Panc1 (cell line): Measurements from ENCODE around the gene NCOA6. TPM values are rescaled to one million over a fixed set of nuclear protein-coding genes. Genes with fewer than 3 reads are reported as not detected.

Experiments used
- ATAC-seq: fragments of 200-7000 bp; cut with Tn5 transposase; 2 replicates; pipeline ENCODE4 v1.9.1; 2020; ENCODE audit warnings: mild to moderate bottlenecking, moderate library complexity
- BruUV-seq: library from RNA; stranded (reverse); fragments of 400-500 nt; replicated peaks from 2 replicates; lab custom pipeline; 2021; lab: Mats Ljungman, UMichigan
- CTCF ChIA-PET: fragments of 300-600 bp; sonication (Branson Sonifier 250); formaldehyde crosslinking; loops from one replicate; lab custom pipeline; 2022; ENCODE audit warnings: antibody characterized with exemption; lab: Charles Lee
- POLR2A ChIA-PET: fragments of 300-600 bp; sonication (Branson Sonifier 250); formaldehyde crosslinking; loops from one replicate; lab custom pipeline; 2022; ENCODE audit warnings: antibody characterized with exemption; lab: Charles Lee
- DNase-seq: peaks from one replicate; pipeline ENCODE4 v3.0.0-alpha.2; 2010; ENCODE audit warnings: low read depth, low spot score
- H3K27ac ChIP-seq: 2 replicates; pipeline ENCODE4 v1.5.1; 2011; ENCODE audit warnings: mild to moderate bottlenecking, low read length, inconsistent platforms
- H3K27me3 ChIP-seq: fragments of 200-500 bp; sonication (Bioruptor generic); 2 replicates; pipeline ENCODE4 v1.6.0; 2014; ENCODE audit warnings: low read length, inconsistent platforms; ENCODE audit not compliant: control insufficient read depth, insufficient read depth
- H3K36me3 ChIP-seq: fragments of 200-500 bp; sonication (Bioruptor generic); 2 replicates; pipeline ENCODE4 v1.5.1; 2014; ENCODE audit warnings: inconsistent platforms, mild to moderate bottlenecking, low read length, moderate library complexity; ENCODE audit not compliant: control insufficient read depth, insufficient read depth
- H3K4me1 ChIP-seq: 2 replicates; pipeline ENCODE4 v1.5.1; 2011; ENCODE audit warnings: inconsistent platforms, mild to moderate bottlenecking, low read length, moderate library complexity; ENCODE audit not compliant: control insufficient read depth, insufficient read depth
- H3K4me3 ChIP-seq, 2 experiments: 2 replicates each; pipeline ENCODE4 v1.5.1; 2011 to 2012; ENCODE audit warnings: low read depth in 2 of 2, low read length in 2 of 2, mild to moderate bottlenecking in 2 of 2, inconsistent platforms in 1 of 2, moderate library complexity in 1 of 2
- H3K9me3 ChIP-seq: fragments of 200-500 bp; sonication (Bioruptor generic); 2 replicates; pipeline ENCODE4 v1.5.1; 2014; ENCODE audit warnings: low read depth, mild to moderate bottlenecking, inconsistent platforms, low read length, moderate library complexity; ENCODE audit not compliant: control insufficient read depth, insufficient read depth
- CTCF ChIP-seq: fragments of 450-650 bp; IDR thresholded peaks from 2 replicates; pipeline ENCODE4 v1.5.1; 2017; ENCODE audit warnings: mild to moderate bottlenecking
- POLR2AphosphoS5 ChIP-seq: IDR thresholded peaks from 2 replicates; pipeline ENCODE4 v1.6.1; 2012; ENCODE audit warnings: mild to moderate bottlenecking, low read depth, low read length, moderate library complexity
- REST ChIP-seq, 2 experiments: IDR thresholded peaks; 2 replicates each; pipeline ENCODE4 v1.6.1; 2011 to 2012; ENCODE audit warnings: low read depth in 2 of 2, control low read depth in 1 of 2, low read length in 1 of 2, mild to moderate bottlenecking in 1 of 2, moderate library complexity in 1 of 2; ENCODE audit not compliant: insufficient read depth in 1 of 2
- SIN3A ChIP-seq: IDR thresholded peaks from 2 replicates; pipeline ENCODE4 v1.6.1; 2012; ENCODE audit warnings: low read depth, mild to moderate bottlenecking, low read length, moderate library complexity, borderline replicate concordance; ENCODE audit not compliant: insufficient read depth
- TCF7L2 ChIP-seq: IDR thresholded peaks from 2 replicates; pipeline ENCODE4 v1.6.1; 2011; ENCODE audit warnings: mild to moderate bottlenecking, low read depth, low read length, inconsistent platforms
- in situ Hi-C: cut with HindIII; loops from 2 replicates; pipeline ENCODE4 v1.10.0; 2016; ENCODE audit warnings: low sequenced_read_pairs, low pct_unique_long_range_greater_than_20kb
- intact Hi-C: fragments of 100-400 bp; cut with micrococcal nuclease; formaldehyde crosslinking; loops from one replicate; pipeline ENCODE4 v1.10.0; 2022; ENCODE audit not compliant: unreplicated experiment
- total RNA-seq: library from RNA; stranded (reverse); gene quantifications from one replicate; pipeline ENCODE4 v1.2.1, GENCODE V29; 2021; ENCODE audit not compliant: unreplicated experiment

NCOA6 gene
- total RNA-seq, 1 experiment from 2014 or later: 28.9 TPM

GRCh38 chr20:34709044-34709830 is 116.2 kb downstream of the NCOA6 start:
- no peaks in the 10 kb centered on the region for H3K27me3 ChIP-seq
- BruUV-seq: no TSS peak
- ATAC-seq (peak; percentile 86), DNase-seq (no peak)
- CTCF ChIA-PET: interaction anchor here (0.7 kb wide), 2 partner anchors 110 to 959 kb away, joined by 3 read pairs; no protein-coding TSS in a partner anchor
- peaks cover 2% of the 10 kb centered on the region; the same call in 1 of the 2 replicates for H3K36me3 ChIP-seq
- H3K27ac ChIP-seq: peak overlapping the region; percentile 90
- peaks cover 13% of the 10 kb centered on the region for H3K4me1 ChIP-seq
- POLR2A ChIA-PET: interaction anchor here (0.7 kb wide), 3 partner anchors 13 to 154 kb away, joined by 3 to 4 read pairs (median 3); partner anchors contain the start of gene PIGU
- peak overlapping the region; percentile 77 to 79 for H3K4me3 ChIP-seq
- TF ChIP-seq SIN3A (0 out of 2 replicates have a peak, but pooled peaks have one; percentile 46), REST (IDR thresholded peaks at IDR 0.05; ENCODE audit: insufficient read depth in 1 of 2, low read depth in 2 of 2, low read length in 1 of 2) (no peak), CTCF (no peak), TCF7L2 (no peak; the same call in 1 of the 2 replicates), POLR2AphosphoS5 (peak; percentile 34)
- H3K9me3 ChIP-seq: no peaks in the 10 kb centered on the region
- in situ Hi-C loops (no loop called here), intact Hi-C loops (loop anchor here (2.0 to 10.0 kb wide), 2 partner anchors 144 to 170 kb away; no protein-coding TSS in a partner anchor)

GRCh38 chr20:34708621-34709043 is 116.8 kb downstream of the NCOA6 start:
- DNase-seq (no peak), ATAC-seq (peak; percentile 32)
- in situ Hi-C loops (no loop called here), intact Hi-C loops (loop anchor here (2.0 to 10.0 kb wide), 2 partner anchors 144 to 170 kb away; no protein-coding TSS in a partner anchor)
- BruUV-seq: no TSS peak
- Histone ChIP-seq H3K4me1 (peaks cover 13% of the 10 kb centered on the region), H3K27me3 (no peaks in the 10 kb centered on the region), H3K9me3 (no peaks in the 10 kb centered on the region), H3K36me3 (peaks cover 2% of the 10 kb centered on the region; the same call in 1 of the 2 replicates), H3K4me3 (peak overlapping the region; percentile 77 to 79), H3K27ac (peak overlapping the region; percentile 44; the same call in 1 of the 2 replicates)
- POLR2A ChIA-PET: interaction anchor here (0.7 kb wide), 1 partner anchor 32 kb away, joined by 4 read pairs; the partner anchor contains the start of gene PIGU
- CTCF ChIA-PET: interaction anchor here (0.7 to 1.0 kb wide), 2 partner anchors 83 to 396 kb away, joined by 3 to 8 read pairs; no protein-coding TSS in a partner anchor
- TF ChIP-seq CTCF (peak; percentile 90), POLR2AphosphoS5 (no peak)
